ENCODE results near the gene PTX4.

DNA sequence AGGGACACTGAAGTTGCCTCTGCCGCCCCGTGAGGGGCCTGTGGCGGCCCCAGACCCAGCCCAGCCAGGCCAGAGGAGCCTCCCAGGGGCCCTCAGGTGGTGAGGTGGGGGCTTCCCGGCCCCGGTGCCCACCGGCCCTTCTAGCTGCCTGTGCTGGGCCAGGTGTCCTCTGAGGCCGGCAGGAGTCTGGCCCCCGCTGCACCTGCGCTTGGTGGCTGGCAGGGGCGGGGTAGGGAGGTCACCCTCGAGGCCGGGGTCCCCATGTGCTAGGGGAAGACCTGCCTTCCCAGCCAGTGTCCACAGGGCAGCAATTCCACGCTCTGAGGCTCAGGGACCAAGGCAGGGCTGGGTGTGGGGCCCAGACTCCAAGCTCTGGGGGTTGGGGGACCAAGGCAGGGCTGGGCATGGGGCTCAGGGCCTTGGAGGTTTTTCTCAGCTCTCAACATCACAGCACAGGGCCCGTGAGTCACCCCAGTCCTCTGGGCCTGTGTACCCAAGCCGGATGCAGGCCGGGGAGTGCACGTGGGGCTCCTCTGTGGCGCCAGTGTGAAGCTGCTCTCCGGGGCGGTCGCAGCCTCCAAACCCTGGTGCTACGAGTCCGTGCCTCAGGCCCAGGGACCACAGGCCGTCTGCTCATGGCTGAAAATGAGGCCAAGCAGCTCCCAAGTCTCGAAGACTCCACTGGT, 43.1 kb downstream of the PTX4 start:
- TF ChIP-seq FOXP2 (optimal IDR thresholded peaks at IDR 0.05; ENCODE audit: borderline replicate concordance, extremely low read depth, extremely low read length, insufficient read depth) (no peak), POLR2AphosphoS5 (IDR thresholded peaks at IDR 0.05; ENCODE audit: low read depth, low read length) (no peak), SIN3A (IDR thresholded peaks at IDR 0.05; ENCODE audit: borderline replicate concordance, insufficient read depth, low read length) (no peak)
- TF ChIP-seq, protein P1, sequence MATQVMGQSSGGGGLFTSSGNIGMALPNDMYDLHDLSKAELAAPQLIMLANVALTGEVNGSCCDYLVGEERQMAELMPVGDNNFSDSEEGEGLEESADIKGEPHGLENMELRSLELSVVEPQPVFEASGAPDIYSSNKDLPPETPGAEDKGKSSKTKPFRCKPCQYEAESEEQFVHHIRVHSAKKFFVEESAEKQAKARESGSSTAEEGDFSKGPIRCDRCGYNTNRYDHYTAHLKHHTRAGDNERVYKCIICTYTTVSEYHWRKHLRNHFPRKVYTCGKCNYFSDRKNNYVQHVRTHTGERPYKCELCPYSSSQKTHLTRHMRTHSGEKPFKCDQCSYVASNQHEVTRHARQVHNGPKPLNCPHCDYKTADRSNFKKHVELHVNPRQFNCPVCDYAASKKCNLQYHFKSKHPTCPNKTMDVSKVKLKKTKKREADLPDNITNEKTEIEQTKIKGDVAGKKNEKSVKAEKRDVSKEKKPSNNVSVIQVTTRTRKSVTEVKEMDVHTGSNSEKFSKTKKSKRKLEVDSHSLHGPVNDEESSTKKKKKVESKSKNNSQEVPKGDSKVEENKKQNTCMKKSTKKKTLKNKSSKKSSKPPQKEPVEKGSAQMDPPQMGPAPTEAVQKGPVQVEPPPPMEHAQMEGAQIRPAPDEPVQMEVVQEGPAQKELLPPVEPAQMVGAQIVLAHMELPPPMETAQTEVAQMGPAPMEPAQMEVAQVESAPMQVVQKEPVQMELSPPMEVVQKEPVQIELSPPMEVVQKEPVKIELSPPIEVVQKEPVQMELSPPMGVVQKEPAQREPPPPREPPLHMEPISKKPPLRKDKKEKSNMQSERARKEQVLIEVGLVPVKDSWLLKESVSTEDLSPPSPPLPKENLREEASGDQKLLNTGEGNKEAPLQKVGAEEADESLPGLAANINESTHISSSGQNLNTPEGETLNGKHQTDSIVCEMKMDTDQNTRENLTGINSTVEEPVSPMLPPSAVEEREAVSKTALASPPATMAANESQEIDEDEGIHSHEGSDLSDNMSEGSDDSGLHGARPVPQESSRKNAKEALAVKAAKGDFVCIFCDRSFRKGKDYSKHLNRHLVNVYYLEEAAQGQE (IDR thresholded peaks at IDR 0.05; ENCODE audit: insufficient read depth in 1 of 2, low read depth in 2 of 2, low read length in 2 of 2): no peak

Measured in PFSK-1 (cell line).